LNCAP (cell line): Measurements from ENCODE around the gene RPL29.

Source experiments
- TF ChIP-seq, protein P1 (sequence below): fragments of 450-650 bp; IDR thresholded peaks from 2 replicates; pipeline ENCODE4 v1.5.1; 2017; ENCODE audit warnings: mild to moderate bottlenecking

Gene RPL29

DNA sequence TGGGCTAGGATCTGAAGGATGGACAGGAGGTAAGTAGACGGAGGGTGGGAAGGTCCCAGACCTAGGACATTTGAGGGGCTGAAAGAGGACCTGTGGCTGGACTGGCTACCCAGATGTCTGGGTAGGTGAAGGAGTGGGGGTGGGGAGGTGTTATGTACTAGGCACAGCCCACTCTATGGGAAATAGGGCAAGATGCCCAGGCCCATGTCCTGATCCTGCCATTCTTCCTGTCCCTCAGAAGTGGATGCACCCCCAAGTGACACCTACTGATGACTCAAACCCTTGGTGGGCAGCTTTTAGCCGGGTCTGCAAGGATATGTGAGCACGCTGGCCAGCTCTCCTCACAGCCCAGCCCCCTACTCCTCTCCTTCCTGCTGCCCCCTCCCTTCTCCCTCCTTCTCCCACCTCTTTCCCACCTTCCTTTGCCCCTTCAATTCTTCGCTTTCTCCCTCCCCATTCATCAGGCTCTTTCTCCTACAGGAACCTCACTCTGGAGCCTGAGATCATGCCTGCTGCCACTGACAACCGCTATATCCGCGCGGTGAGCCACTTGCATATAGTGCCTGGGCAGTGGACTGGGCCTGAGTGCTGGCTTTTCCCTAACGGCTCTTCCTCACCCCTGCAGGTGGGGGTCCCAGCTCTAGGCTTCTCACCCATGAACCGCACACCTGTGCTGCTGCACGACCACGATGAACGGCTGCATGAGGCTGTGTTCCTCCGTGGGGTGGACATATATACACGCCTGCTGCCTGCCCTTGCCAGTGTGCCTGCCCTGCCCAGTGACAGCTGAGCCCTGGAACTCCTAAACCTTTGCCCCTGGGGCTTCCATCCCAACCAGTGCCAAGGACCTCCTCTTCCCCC, 7.2 kb downstream of the RPL29 start:
- TF ChIP-seq, protein P1, sequence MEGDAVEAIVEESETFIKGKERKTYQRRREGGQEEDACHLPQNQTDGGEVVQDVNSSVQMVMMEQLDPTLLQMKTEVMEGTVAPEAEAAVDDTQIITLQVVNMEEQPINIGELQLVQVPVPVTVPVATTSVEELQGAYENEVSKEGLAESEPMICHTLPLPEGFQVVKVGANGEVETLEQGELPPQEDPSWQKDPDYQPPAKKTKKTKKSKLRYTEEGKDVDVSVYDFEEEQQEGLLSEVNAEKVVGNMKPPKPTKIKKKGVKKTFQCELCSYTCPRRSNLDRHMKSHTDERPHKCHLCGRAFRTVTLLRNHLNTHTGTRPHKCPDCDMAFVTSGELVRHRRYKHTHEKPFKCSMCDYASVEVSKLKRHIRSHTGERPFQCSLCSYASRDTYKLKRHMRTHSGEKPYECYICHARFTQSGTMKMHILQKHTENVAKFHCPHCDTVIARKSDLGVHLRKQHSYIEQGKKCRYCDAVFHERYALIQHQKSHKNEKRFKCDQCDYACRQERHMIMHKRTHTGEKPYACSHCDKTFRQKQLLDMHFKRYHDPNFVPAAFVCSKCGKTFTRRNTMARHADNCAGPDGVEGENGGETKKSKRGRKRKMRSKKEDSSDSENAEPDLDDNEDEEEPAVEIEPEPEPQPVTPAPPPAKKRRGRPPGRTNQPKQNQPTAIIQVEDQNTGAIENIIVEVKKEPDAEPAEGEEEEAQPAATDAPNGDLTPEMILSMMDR = no peak

DNA sequence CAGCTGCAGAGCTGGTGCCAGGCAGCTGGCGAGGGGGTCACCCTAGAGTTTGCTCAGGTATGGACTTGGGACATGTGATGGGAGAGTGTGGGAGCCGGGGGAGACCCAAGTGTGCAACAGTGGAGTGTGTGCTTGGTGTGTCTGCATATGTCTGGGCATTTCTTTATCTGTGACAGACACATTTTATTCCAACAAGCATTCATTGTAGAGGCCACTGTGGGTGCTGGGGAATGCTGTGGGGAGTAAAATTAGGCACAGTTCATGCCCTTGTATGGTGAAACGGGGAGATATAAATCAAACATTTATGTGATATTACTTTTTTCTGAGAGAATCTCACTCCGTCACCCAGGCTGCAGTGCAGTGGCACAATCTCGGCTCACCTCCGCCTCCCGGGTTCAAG, 8.1 kb downstream of the RPL29 start:
- TF ChIP-seq, protein P1 = no peak

DNA sequence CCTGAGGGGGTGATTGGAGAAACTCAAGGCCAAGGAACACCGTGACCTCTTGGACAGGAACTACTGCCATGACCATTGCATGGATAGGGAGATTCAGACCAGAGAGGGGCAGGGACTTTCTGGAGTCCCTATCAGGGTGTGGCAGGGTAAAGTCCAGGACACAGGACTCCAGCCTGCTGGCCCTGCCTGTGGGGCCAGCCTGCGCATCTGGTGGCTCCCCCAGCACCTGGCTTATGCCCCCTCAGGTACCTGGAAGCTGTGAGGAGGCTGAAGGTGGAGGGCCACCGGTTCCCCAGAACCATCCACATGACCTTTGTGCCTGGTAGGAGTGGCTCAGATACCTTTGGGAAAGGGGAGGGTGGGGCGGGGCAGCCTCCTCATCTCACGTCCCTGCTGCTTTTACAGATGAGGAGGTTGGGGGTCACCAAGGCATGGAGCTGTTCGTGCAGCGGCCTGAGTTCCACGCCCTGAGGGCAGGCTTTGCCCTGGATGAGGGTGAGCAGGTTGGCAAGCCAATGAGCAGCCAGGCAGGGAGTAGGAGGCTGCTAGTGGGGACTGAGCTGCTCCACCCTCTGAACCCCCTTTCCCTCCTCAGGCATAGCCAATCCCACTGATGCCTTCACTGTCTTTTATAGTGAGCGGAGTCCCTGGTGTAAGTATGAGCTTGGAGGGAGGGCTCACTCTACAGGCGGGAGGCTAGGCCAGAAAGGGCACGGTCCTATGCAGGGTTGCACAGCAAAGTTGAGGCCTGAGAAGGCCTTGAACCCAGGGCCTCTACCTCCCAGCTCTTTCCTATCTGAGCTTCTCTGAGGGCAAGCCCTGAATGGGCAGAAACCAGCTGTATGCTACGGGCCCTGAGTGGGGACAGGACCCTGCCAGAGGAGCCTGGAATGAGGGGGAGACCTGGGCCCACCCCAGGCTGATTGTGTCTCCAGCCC, 9.4 kb downstream of the RPL29 start:
- TF ChIP-seq, protein P1 = no peak

DNA sequence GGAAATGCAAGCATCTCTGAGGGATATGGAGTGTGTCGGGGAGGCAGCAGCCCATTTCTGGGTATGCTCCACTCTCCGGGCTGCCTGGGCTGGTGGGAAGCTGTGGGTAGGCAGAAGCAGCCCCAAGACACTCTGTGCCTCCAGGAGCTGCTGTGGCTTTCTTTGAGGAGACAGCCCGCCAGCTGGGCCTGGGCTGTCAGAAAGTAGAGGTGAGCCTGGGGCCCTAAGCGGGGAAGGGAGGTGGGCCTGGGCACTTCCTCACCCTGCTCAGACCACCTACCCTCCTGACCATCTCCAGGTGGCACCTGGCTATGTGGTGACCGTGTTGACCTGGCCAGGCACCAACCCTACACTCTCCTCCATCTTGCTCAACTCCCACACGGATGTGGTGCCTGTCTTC, 10.6 kb downstream of the RPL29 start:
- TF ChIP-seq, protein P1 = no peak

DNA sequence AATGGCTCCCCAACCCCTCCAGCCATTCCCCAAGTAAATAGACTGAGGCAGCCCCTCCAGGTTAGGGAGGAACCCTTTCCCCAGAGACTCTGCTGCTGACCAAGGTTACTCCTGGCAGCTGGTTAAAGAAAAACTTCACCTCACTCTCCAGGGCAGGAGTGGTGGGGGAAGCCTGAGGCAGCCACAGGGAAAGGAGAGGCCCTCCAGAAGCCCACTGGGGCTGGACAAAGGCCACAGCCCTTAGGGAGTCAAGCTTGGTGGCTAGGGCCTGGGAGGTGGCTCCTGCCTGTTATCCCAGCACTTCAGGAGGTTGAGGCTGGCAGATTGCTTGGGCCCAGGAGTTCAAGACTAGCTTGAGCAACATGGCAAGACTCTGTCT, 11.4 kb downstream of the RPL29 start:
- TF ChIP-seq, protein P1 = no peak

DNA sequence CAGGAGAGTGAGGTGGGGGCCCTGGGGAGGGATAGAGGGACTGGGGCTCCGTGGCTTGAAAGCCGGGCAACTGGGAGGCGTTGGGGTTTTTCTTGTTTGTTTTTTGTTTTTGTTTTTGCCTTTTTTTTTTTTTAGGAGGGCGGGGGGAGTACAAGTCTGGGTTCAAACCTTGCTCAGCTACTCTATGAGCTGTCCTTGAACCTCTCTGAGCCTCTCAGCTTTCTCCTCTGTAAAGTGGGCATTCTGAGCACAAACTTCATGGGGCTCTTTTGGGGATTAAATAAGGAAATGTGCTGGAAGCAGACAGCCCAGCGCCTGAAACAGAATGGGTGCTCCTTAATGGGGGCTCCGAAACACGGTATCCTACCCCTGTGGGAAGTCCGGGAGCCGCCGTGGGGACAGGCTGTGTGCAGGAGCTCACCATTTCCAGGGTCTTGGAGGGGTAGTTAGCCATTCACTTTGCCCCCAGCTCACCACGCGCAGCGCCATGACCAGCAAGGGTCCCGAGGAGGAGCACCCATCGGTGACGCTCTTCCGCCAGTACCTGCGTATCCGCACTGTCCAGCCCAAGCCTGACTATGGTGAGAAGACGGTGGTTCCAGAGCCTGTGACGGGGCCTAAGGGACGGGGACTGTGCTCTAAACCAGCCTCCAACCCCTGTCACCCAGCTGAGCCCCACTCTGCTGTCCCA, 12.0 kb downstream of the RPL29 start:
- TF ChIP-seq, protein P1 = no peak
